Transverse colon (tissue), 1 donor: ENCODE measurements around the gene MEPCE.

Experiments
- EP300 ChIP-seq: sonication (generic); formaldehyde crosslinking; IDR thresholded peaks from one replicate; pipeline ENCODE4 v1.6.1; 2017; ENCODE audit warnings: antibody characterized with exemption, low read depth
- POLR2A ChIP-seq: fragments of 450-650 bp; IDR thresholded peaks from one replicate; pipeline ENCODE4 v1.6.1; 2016; ENCODE audit warnings: antibody characterized with exemption, mild to moderate bottlenecking, moderate library complexity

DNA sequence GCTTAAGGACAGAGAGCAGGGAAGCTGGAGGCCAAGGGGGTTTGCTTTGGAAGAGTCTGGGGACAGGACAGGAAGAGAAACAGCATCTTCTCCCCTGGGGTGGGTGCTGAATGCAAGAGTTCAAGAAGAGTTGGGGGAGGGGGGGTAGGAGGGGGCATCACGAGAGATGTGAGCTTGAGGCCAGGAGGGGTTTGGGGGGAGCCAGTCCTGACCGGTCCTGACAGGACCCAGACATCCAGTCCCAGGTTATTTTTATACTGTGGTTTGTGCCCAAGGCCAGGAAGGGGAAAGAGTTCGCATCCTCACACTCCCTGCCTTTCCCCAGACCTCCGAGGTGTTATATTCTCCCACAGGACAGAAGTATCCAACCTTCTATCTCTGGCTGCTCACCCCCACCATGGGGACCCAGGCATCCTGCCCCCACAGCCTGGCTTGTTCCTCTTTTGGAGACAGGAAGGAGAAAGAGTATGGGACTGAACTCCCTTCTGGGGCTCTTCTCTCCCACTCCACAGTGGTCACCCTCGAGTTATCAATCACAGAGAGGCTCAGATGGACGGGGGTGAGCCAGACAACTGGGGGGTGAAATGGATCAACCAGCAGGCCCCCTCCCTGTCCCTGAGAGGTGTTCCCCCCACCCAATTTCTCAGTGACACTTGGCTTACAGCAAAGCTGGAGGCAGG, 46.6 kb downstream of the MEPCE start:
- TF ChIP-seq EP300 (no peak), POLR2A (no peak)
